ENCODE measurements around the gene AK9. TPM values are rescaled to one million over a fixed set of nuclear protein-coding genes. Genes with fewer than 3 reads are reported as not detected.

The AK9 gene
- total RNA-seq, 1 donor from 2014 or later, result 5.4 TPM

DNA sequence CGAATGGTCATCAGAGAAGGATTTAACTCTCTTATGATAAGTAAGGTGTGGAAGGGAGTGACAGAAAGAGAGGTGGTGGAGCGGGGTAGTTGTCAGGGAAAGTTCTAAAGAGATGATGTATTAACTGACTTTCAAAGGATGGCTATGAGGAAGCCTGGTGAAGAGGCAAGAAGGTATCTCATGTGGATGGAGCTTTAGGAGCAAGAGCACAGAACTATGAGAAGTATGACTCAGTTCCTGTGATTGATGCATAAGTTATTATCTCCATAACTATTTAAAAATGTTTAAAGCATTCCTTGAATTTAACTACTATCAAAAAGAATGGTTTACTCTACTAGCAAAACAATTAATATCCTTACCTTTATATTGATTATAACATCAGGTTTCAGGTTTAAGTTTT is 28.8 kb downstream of the AK9 start:
- DNase-seq (ENCODE audit: low read depth), result no peak
- no peaks in the 10 kb centered on the region for H3K27me3 ChIP-seq (ENCODE audit: control insufficient read depth, insufficient read depth, low read length)
- H3K36me3 ChIP-seq (ENCODE audit: control insufficient read depth, insufficient read depth, low read length), result no peaks in the 10 kb centered on the region
- TF ChIP-seq, protein P1, sequence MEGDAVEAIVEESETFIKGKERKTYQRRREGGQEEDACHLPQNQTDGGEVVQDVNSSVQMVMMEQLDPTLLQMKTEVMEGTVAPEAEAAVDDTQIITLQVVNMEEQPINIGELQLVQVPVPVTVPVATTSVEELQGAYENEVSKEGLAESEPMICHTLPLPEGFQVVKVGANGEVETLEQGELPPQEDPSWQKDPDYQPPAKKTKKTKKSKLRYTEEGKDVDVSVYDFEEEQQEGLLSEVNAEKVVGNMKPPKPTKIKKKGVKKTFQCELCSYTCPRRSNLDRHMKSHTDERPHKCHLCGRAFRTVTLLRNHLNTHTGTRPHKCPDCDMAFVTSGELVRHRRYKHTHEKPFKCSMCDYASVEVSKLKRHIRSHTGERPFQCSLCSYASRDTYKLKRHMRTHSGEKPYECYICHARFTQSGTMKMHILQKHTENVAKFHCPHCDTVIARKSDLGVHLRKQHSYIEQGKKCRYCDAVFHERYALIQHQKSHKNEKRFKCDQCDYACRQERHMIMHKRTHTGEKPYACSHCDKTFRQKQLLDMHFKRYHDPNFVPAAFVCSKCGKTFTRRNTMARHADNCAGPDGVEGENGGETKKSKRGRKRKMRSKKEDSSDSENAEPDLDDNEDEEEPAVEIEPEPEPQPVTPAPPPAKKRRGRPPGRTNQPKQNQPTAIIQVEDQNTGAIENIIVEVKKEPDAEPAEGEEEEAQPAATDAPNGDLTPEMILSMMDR (IDR thresholded peaks at IDR 0.05; ENCODE audit: insufficient read depth, low read length, poor library complexity, severe bottlenecking), result no peak
- H3K4me3 ChIP-seq (ENCODE audit: low read depth, low read length), result no peak overlapping the region

DNA sequence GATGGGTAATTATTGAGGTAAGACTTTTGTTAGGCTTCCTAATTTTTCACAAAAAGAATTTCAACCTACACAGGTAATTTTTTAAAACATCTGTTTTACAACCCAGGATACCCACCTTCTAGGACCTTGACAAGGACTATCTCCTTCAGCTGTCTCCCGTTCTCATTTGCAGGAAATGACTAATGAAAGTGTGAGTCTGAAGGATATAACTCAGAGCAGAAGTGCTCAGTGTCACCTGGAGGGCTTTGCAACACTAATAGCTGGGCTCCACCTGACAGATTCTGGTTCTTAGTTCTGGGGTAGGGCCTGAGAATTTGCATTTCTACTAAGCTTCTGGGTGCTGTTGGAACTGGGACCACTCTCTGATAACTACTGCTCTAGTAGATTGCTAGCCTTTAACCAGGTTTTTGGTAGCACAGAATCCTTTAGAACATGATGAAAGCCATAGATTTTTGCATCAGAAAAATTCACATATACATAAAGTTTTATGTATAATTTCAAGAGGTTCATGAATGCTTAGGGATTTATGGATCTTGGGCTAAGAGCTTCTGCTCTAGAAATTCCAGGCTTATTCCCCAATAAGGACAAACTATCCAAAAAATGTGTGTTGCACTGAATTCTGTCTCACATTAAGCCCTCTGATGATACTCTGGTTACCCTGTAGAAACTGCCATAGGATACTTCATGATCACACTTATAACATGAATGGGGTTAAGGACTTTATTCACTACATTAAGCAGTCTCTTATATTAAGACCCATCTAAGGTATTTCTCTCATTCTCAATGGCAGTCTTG is 30.3 kb downstream of the AK9 start:
- no peaks in the 10 kb centered on the region for H3K36me3 ChIP-seq (ENCODE audit: control insufficient read depth, insufficient read depth, low read length)
- H3K4me3 ChIP-seq (ENCODE audit: low read depth, low read length), result no peak overlapping the region
- TF ChIP-seq, protein P1 (IDR thresholded peaks at IDR 0.05; ENCODE audit: insufficient read depth, low read length, poor library complexity, severe bottlenecking), result no peak
- DNase-seq (ENCODE audit: low read depth), result no peak
- no peaks in the 10 kb centered on the region for H3K27me3 ChIP-seq (ENCODE audit: control insufficient read depth, insufficient read depth, low read length)

GRCh38 chr6:109655761-109656262 is 35.2 kb downstream of the AK9 start:
- DNase-seq (ENCODE audit: low read depth), result no peak
- Histone ChIP-seq H3K27me3 (ENCODE audit: control insufficient read depth, insufficient read depth, low read length) (no peaks in the 10 kb centered on the region), H3K36me3 (ENCODE audit: control insufficient read depth, insufficient read depth, low read length) (no peaks in the 10 kb centered on the region), H3K4me3 (ENCODE audit: low read depth, low read length) (no peak overlapping the region)
- TF ChIP-seq, protein P1 (IDR thresholded peaks at IDR 0.05; ENCODE audit: insufficient read depth, low read length, poor library complexity, severe bottlenecking), result no peak

GRCh38 chr6:109653264-109653663 is 37.7 kb downstream of the AK9 start:
- TF ChIP-seq, protein P1 (IDR thresholded peaks at IDR 0.05; ENCODE audit: insufficient read depth, low read length, poor library complexity, severe bottlenecking), result no peak
- Histone ChIP-seq H3K27me3 (ENCODE audit: control insufficient read depth, insufficient read depth, low read length) (no peaks in the 10 kb centered on the region), H3K36me3 (ENCODE audit: control insufficient read depth, insufficient read depth, low read length) (no peaks in the 10 kb centered on the region), H3K4me3 (ENCODE audit: low read depth, low read length) (no peak overlapping the region)
- DNase-seq (ENCODE audit: low read depth), result no peak

DNA sequence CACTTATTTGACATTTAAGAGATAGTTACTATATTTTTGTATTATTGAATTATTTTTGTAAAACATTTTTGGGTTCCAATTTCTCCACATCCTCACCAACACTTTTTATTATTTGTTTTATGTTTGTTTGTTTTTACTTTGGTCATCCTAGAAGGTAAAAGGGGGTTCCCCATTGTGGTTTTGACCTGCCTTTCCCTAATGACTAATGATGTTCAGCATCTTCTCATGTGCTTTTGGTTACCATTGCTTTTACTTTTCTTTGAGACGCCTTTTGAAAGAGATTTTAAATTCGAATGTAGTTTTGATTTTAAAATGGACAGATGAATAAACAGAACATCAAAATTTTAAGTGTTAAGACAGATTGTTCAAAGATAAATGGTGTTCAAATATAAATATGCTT is 46.9 kb downstream of the AK9 start:
- Histone ChIP-seq H3K4me3 (ENCODE audit: low read depth, low read length) (no peak overlapping the region), H3K27me3 (ENCODE audit: control insufficient read depth, insufficient read depth, low read length) (no peaks in the 10 kb centered on the region), H3K36me3 (ENCODE audit: control insufficient read depth, insufficient read depth, low read length) (no peaks in the 10 kb centered on the region)
- DNase-seq (ENCODE audit: low read depth), result no peak
- TF ChIP-seq, protein P1 (IDR thresholded peaks at IDR 0.05; ENCODE audit: insufficient read depth, low read length, poor library complexity, severe bottlenecking), result no peak

GRCh38 chr6:109632405-109632804 is 58.6 kb downstream of the AK9 start:
- H3K36me3 ChIP-seq (ENCODE audit: control insufficient read depth, insufficient read depth, low read length), result no peaks in the 10 kb centered on the region
- H3K4me3 ChIP-seq (ENCODE audit: low read depth, low read length), result no peak overlapping the region
- no peaks in the 10 kb centered on the region for H3K27me3 ChIP-seq (ENCODE audit: control insufficient read depth, insufficient read depth, low read length)
- no peak for DNase-seq (ENCODE audit: low read depth)
- TF ChIP-seq, protein P1 (IDR thresholded peaks at IDR 0.05; ENCODE audit: insufficient read depth, low read length, poor library complexity, severe bottlenecking), result no peak
